ENCODE data around the gene IGF2.

IGF2 gene

DNA sequence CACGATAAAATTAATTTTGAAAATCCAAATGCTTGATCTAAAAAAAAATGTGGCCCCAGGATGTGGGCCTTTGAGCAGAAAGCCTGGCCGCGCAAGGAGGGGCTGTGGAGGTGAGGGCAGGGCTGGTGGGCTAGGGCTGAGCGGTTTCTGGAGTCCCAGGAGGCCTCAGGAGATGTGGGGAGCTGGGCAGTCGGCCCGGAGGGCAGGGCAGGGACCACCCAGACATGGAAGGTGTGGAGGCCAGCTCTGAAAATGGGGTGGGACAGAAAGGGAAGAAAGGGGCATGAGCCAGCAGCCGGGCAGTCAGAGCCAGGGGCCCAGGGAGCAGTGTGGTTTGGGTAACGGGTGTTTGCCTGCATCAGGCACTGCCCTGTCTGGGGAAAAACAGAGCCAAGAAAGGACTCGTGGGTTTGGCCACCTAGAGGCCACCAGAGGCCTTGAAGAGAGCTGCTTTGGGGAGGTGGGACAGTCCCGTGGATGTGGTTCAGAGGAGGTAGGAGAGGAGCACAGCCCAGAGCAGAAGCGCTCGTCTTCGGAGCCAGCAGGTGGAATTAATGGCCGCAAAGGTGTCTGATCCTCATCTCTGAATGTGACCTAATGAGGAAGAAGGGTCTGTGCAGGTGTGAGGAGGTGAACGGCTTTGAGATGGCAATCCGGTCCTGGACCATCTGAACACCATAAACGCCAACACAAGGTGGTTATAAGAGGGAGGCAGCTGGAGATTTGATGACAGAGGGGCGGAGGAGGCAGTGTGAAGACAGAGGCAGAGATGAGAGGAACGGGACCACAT lies 50.2 kb downstream of the IGF2 start:
- FAIRE-seq, result no peak
- DNase-seq (ENCODE audit: insufficient read length), result no peak

GRCh38 chr11:2088284-2088683 lies 50.9 kb downstream of the IGF2 start:
- TF ChIP-seq POLR2AphosphoS5 (IDR thresholded peaks at IDR 0.05; ENCODE audit: low read depth, low read length) (no peak), POLR2A (IDR thresholded peaks at IDR 0.05; ENCODE audit: low read depth, low read length) (no peak), TAF1 (IDR thresholded peaks at IDR 0.05; ENCODE audit: borderline replicate concordance, low read depth, low read length) (no peak)
- FAIRE-seq (no peak), DNase-seq (ENCODE audit: insufficient read length) (no peak)

More for the DNA sequence above, 50.2 kb downstream of the IGF2 start:
- TF ChIP-seq TAF1 (IDR thresholded peaks at IDR 0.05; ENCODE audit: borderline replicate concordance, low read depth, low read length) (no peak), POLR2AphosphoS5 (IDR thresholded peaks at IDR 0.05; ENCODE audit: low read depth, low read length) (no peak), POLR2A (IDR thresholded peaks at IDR 0.05; ENCODE audit: low read depth, low read length) (no peak)

GRCh38 chr11:2086239-2087040 lies 52.7 kb downstream of the IGF2 start:
- FAIRE-seq, result no peak
- no peak for DNase-seq (ENCODE audit: insufficient read length)
- TF ChIP-seq POLR2AphosphoS5 (IDR thresholded peaks at IDR 0.05; ENCODE audit: low read depth, low read length), result no peak
- no peak for TF ChIP-seq POLR2A (IDR thresholded peaks at IDR 0.05; ENCODE audit: low read depth, low read length)
- no peak for TF ChIP-seq TAF1 (IDR thresholded peaks at IDR 0.05; ENCODE audit: borderline replicate concordance, low read depth, low read length)

- TF ChIP-seq TAF1 (IDR thresholded peaks at IDR 0.05; ENCODE audit: borderline replicate concordance, low read depth, low read length), result no peak
- TF ChIP-seq POLR2A (IDR thresholded peaks at IDR 0.05; ENCODE audit: low read depth, low read length), result no peak
- TF ChIP-seq POLR2AphosphoS5 (IDR thresholded peaks at IDR 0.05; ENCODE audit: low read depth, low read length), result no peak
- no peak for DNase-seq (ENCODE audit: insufficient read length)
- FAIRE-seq, result no peak
Measured at GRCh38 chr11:2085251-2086066, 53.7 kb downstream of the IGF2 start.

DNA sequence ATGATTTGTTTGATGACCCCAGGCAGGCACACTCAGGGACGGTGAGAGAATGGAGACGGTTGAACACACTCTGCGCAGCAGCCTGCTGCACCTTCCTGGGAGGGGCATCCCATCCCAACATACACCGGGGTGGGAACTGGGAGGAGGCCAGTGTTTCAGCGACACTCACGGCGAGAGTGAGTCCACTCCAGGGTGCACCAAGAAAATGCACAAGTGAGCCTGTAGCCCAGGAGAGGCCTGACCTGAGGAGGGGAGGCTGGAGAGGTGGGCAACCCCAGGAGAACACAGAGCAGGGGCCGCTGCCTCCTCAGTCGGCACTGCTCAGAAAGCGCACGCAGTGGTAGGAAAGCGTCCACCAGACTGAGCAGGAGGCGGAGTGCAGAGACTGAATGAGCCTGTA lies 54.5 kb downstream of the IGF2 start:
- TF ChIP-seq POLR2AphosphoS5 (IDR thresholded peaks at IDR 0.05; ENCODE audit: low read depth, low read length) (no peak), POLR2A (IDR thresholded peaks at IDR 0.05; ENCODE audit: low read depth, low read length) (no peak), TAF1 (IDR thresholded peaks at IDR 0.05; ENCODE audit: borderline replicate concordance, low read depth, low read length) (no peak)
- FAIRE-seq (no peak), DNase-seq (ENCODE audit: insufficient read length) (no peak)

Measured in GM12892 (cell line).